ENCODE results near the gene TTLL7.
"Not testable (repeated sequence)": the region's sequence is repeated elsewhere in the genome, so short reads cannot be mapped to it uniquely, and the experiment has no call there.

Gene TTLL7

GRCh38 chr1:83927701-83928100 is 71.2 kb downstream of the TTLL7 start:
- DNase-seq = no peak

DNA sequence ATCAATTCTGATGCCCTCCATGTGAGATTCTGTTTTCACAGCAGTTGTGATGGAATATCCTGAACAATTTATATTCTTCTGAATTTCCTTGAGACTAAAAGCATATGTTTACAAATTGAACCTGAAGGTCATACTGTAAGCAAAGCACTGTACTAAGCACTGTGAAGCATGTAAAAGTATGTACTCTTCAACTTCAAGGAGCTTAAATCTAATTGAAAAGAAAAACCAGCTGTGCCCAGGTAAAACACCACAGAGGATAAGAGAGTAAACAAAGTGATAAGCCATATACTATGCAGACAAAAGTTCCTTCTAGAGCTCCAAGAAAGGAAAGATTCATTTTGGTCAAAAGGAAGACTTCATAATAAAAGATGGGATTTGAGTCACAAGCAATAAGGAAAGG is 71.9 kb downstream of the TTLL7 start:
- no peak for DNase-seq

GRCh38 chr1:83923553-83923952 is 75.4 kb downstream of the TTLL7 start:
- DNase-seq = no peak

DNA sequence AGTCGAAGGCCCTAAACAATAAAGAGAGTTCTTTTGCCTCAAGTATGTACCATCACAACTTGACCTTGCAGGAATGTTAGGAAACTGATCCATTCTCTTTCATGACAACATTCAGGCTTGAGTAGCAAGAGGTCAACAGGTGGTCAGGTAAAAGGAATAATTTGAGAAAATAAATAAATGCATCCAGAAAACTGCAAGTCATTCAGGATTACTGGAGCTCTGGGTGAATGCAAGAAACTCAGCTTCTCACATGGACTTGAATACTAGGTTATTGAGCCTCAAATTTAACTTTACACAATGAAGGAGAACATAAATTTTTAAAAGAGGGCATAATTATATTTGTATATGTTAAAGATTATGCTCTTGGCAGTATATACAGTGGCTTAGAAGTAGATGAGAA is 76.5 kb downstream of the TTLL7 start:
- DNase-seq = no peak

GRCh38 chr1:83920320-83920719 is 78.6 kb downstream of the TTLL7 start:
- no peak for DNase-seq

GRCh38 chr1:83919872-83920271 is 79.1 kb downstream of the TTLL7 start:
- DNase-seq = no peak

- peak; percentile 80 for DNase-seq
These were observed 80.1 kb downstream of the TTLL7 start for GRCh38 chr1:83918688-83919285.

DNA sequence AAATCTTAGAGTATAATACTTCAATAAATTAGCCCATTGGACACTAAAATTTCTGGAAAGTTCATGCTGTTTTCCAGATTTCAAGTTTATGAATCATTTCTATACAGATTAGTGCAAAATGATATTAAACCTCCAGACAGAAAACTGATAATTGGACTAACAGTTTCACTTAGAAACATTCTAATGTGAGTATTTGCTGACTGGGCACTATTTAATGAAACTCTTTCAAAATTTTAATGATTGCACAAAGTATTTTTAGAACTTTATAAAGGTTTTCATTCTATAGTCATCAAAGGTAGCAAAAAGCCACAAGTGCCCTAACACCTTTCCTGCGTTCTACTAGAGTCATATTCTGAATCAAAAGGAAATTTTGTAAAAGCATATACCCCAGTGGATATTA is 81.0 kb downstream of the TTLL7 start:
- DNase-seq = no peak

DNA sequence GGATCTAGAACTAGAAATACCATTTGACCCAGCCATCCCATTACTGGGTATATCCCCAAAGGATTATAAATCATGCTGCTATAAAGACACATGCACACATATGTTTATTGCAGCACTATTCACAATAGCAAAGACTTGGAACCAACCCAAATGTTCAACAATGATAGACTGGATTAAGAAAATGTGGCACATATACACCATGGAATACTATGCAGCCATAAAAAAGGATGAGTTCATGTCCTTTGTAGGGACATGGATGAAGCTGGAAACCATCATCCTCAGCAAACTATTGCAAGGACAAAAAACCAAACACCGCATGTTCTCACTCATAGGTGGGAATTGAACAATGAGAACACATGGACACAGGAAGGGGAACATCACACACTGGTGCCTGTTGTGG is 82.8 kb downstream of the TTLL7 start:
- not testable (repeated sequence) for DNase-seq

GRCh38 chr1:83912876-83913275 is 86.1 kb downstream of the TTLL7 start:
- no peak for DNase-seq

GRCh38 chr1:83910461-83910860 is 88.5 kb downstream of the TTLL7 start:
- DNase-seq = no peak

GRCh38 chr1:83909687-83910086 is 89.2 kb downstream of the TTLL7 start:
- DNase-seq = no peak

- DNase-seq = peak; percentile 41
These were observed 93.5 kb downstream of the TTLL7 start for GRCh38 chr1:83905315-83905907.

DNA sequence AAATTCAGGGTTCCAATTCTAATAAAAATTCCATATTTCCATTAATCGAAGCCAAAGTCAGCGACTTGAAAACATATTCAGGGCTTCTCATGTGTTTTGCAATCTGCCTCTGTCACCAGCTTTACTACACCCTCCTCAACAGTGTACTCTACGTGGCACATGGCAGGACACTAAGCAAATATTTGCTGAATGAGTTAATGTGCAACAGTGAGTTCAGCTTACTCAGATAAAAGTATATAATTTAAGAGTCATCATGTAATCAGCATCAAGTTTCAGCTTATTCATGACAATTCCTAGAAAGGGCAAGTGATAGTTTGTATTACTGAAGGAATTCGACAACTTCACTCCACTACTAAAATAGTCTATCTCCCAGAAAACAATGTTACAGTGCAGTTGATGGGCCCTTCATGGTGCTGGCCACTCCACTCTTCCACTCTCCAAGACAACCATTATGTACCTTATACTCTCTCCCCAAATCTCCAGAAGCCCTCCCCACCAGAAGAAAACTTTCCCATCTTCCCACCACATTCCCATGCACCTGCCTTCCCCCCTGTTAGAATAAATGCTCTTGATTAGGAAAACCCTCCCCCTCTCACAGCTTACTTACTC is 97.3 kb downstream of the TTLL7 start:
- no peak for DNase-seq

- DNase-seq = no peak
These were observed 98.4 kb downstream of the TTLL7 start for GRCh38 chr1:83900524-83900923.

- no peak for DNase-seq
These were observed 101.4 kb downstream of the TTLL7 start for GRCh38 chr1:83897516-83897915.

GRCh38 chr1:83896299-83896698 is 102.6 kb downstream of the TTLL7 start:
- DNase-seq = no peak

GRCh38 chr1:83889707-83890106 is 109.2 kb downstream of the TTLL7 start:
- DNase-seq = no peak

DNA sequence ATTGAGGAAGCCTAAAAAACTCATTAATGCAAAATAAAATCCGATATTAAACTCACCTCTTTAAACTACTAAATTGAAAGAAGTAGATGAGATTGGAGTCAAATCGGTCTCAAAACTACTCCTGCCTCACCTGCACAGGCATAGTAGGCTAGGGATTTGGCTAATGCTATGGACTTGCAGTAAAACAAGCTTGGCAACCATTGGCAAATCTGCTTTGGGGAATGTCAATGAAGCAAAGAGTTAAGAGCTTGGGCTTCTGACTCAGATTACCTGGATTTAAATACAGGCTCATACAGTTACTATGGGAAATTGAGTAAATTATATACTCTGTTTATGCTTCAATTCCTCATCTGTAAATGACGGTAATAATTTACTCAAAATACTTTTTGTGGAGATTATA is 111.4 kb downstream of the TTLL7 start:
- no peak for DNase-seq

GRCh38 chr1:83883979-83884378 is 115.0 kb downstream of the TTLL7 start:
- no peak for DNase-seq

DNA sequence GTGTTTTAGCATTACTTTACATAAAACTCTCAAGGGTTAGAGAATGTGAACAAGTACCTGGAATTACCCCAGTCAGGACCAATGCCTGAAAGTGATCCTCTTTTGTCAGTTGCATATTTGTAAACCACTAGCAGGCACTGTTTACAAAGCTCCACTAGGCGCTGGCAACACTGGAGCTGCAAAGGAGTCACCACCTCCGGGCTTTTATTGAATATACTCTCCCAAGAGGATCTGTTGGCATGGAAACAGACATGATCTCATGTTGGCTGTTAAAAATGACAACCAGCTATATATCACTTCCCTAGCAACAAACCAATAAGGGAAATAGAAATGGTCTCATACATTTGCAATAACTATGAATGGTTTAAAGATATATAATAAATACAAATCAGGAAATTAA is 116.0 kb downstream of the TTLL7 start:
- DNase-seq = no peak

DNA sequence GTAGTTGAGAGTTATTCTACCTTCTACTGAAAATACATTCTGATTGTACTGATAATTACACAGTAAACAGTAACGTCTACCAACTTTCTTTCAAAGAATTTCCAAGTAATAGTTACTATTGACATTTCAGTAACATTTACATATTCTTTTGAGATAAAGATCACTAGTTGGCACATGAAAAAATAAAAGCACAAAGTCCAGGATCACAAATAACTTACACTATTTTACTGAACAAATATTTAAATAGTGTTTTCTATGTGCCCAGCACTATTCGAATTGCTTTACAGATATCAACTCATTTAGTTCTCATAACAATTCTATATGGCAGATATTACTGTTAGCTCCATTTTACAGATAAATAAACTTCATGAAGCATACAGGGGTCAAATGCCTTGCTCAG is 126.4 kb downstream of the TTLL7 start:
- DNase-seq = no peak

- no peak for DNase-seq
These were observed 133.9 kb downstream of the TTLL7 start for GRCh38 chr1:83864991-83865390.

DNA sequence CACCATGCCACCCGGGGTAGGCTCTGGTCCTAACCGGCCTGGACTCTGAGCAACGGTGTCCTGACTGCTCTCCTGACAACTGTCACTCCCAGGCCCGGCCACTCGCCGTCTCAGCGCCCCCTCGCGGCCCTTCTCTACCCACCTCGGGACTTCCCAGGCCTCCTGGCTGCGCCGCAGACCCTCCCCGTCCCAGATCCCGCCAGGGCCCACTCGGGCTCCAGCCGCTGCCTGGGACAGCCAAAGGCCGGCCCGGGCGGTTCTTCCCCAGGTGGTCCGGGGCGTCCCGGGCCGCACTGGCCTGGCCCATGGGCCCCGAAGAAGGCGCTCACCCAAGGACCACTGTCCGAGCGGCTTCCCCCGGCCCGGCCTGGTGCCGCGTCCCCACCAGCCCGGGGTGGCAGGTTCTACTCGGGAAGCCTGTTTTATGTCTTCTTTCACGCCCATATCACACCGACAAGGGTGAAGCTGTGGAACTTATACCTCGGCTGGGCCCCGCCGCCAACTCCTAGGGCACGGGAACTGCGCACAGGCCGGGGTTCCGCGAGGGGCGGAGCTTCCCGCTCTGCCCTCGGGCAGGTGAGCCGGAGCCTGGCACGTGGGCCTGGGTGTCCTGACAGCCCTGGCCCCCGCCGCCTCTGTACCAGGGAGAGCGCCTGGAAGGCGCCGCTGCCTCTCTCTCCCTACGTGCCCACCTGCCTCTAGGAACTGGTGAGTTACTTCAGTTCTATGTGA is 138.3 kb downstream of the TTLL7 start:
- peak; percentile 66 for DNase-seq
